GM13977 (cell line): ENCODE data around the gene SMARCA2.

ENCODE experiments used
- DNase-seq: peaks from one replicate; pipeline ENCODE4 v3.0.0; 2012; ENCODE audit warnings: low spot score
- in situ Hi-C: fragments of 300-500 bp; cut with MboI; formaldehyde crosslinking; loops from one replicate; pipeline ENCODE4 v1.12.0; 2022; ENCODE audit warnings: low sequenced_read_pairs, low pct_unique_long_range_greater_than_20kb, mixed read lengths, inconsistent platforms; ENCODE audit not compliant: unreplicated experiment
- TF ChIP-seq, protein P1 (sequence below): IDR thresholded peaks from 2 replicates; pipeline ENCODE4 v1.5.1; 2012; ENCODE audit warnings: mild to moderate bottlenecking, control low read depth; ENCODE audit not compliant: insufficient read depth; ENCODE audit errors: extremely low read depth, missing control alignments

The SMARCA2 gene

GRCh38 chr9:2018162-2018643 lies 3.1 kb downstream of the SMARCA2 start:
- DNase-seq = no peak
- TF ChIP-seq, protein P1, sequence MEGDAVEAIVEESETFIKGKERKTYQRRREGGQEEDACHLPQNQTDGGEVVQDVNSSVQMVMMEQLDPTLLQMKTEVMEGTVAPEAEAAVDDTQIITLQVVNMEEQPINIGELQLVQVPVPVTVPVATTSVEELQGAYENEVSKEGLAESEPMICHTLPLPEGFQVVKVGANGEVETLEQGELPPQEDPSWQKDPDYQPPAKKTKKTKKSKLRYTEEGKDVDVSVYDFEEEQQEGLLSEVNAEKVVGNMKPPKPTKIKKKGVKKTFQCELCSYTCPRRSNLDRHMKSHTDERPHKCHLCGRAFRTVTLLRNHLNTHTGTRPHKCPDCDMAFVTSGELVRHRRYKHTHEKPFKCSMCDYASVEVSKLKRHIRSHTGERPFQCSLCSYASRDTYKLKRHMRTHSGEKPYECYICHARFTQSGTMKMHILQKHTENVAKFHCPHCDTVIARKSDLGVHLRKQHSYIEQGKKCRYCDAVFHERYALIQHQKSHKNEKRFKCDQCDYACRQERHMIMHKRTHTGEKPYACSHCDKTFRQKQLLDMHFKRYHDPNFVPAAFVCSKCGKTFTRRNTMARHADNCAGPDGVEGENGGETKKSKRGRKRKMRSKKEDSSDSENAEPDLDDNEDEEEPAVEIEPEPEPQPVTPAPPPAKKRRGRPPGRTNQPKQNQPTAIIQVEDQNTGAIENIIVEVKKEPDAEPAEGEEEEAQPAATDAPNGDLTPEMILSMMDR = no peak
- in situ Hi-C loops = no loop called here

DNA sequence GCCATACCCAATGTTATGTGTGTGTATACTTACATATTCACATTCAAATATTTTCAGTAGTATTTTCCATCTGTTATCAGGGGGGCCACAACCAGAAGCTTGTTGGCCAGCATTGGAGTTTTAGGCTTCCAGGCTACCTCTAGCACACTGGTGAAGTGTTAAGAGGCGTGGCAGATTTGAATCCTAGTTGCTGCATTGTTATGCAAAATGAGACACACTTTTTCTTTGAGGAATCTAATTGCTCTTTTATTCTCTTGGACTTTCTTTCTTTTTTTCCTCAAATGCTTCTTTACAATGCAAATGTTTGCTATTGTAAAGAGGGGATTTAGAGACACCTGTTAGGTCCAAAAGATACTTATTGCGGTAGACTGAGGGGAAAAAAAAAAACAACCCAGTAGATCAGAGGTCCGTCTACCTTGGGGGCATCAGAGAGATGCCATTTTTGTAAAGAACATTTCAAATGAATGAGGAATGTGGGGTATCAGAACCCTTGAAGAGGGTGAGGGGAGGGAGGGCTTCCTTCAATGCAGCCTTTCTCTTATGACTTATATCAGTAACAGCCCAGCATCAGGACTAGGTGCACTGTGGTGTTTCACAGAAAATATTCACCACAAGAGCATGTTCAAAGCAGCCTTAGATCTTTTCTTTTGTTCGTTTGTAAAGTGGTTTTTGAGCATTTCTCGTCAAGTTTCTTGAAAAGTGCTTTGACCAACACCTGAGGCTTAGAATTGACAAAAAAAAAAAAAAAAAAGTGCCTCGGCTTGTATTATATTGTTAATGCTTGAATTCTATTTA lies 3.8 kb downstream of the SMARCA2 start:
- TF ChIP-seq, protein P1 = no peak
- in situ Hi-C loops = no loop called here
- no peak for DNase-seq

- TF ChIP-seq, protein P1 = no peak
- in situ Hi-C loops = no loop called here
- no peak for DNase-seq
These were observed 4.6 kb downstream of the SMARCA2 start for GRCh38 chr9:2019723-2020122.

- no peak for DNase-seq
- in situ Hi-C loops = no loop called here
- TF ChIP-seq, protein P1 = no peak
These were observed 6.6 kb downstream of the SMARCA2 start for GRCh38 chr9:2021731-2022130.

- TF ChIP-seq, protein P1 = no peak
- DNase-seq = no peak
- in situ Hi-C loops = no loop called here
These were observed 7.4 kb downstream of the SMARCA2 start for GRCh38 chr9:2022560-2022959.

DNA sequence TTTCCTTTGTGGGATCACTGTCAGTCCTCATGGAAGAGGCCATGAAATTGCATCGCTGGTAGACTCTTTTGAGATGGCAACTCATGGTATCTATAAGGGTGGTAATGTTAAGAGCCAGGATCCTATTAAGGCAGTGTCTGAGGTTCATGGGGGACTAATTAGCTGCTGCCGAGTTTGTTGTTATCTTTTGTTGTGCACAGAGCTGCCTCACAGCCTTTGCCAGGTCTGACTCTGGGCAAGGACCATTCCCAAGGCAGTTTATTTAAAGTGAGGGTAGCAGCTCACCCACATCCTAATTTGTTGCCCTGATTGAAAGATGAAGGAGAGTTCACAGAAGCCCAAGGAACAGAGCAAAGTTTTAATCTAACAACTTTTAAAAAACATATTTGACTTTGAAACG lies 7.9 kb downstream of the SMARCA2 start:
- in situ Hi-C loops = no loop called here
- DNase-seq = no peak
- TF ChIP-seq, protein P1 = no peak

GRCh38 chr9:2023532-2023931 lies 8.4 kb downstream of the SMARCA2 start:
- in situ Hi-C loops = no loop called here
- DNase-seq = no peak
- TF ChIP-seq, protein P1 = no peak
